Kidney (tissue), 22 donors: ENCODE results near the gene ANKRD9. TPM values are rescaled to one million over a fixed set of nuclear protein-coding genes. Genes with fewer than 3 reads are reported as not detected.

Experiments used
- DNase-seq, 5 donors: peaks; one replicate each; pipeline ENCODE4 v3.0.0-alpha.2; 2013 to 2020
- FAIRE-seq: peaks from 2 replicates; lab custom pipeline; 2012; peaks lifted over from hg19 to GRCh38; lab: Jason Lieb, UNC
- H3K27ac ChIP-seq, 2 donors: one replicate each; pipeline ENCODE4 v1.7.0; 2013; ENCODE audit warnings: low read depth in 2 of 2, low read length in 2 of 2, inconsistent platforms in 1 of 2
- H3K27me3 ChIP-seq: one replicate; pipeline ENCODE4 v1.7.1; 2013; ENCODE audit warnings: low read length, inconsistent platforms; ENCODE audit not compliant: control insufficient read depth, insufficient read depth
- H3K36me3 ChIP-seq, 3 donors: one replicate each; pipeline versions ENCODE4 v1.7.0 to v1.7.1; 2013; ENCODE audit warnings: low read length in 3 of 3, control low read depth in 1 of 3, inconsistent platforms in 1 of 3; ENCODE audit not compliant: insufficient read depth in 3 of 3, control insufficient read depth in 2 of 3
- H3K4me1 ChIP-seq, 3 donors: one replicate each; pipeline versions ENCODE4 v1.7.0 to v1.7.1; 2013; ENCODE audit warnings: low read length in 3 of 3, inconsistent platforms in 1 of 3, low read depth in 1 of 3; ENCODE audit not compliant: control insufficient read depth in 2 of 3, insufficient read depth in 2 of 3
- H3K4me3 ChIP-seq, 3 donors: one replicate each; pipeline versions ENCODE4 v1.7.0 to v1.8.1; 2013; ENCODE audit warnings: low read length in 3 of 3, control low read depth in 1 of 3, inconsistent platforms in 1 of 3
- H3K9ac ChIP-seq, 3 donors: one replicate each; pipeline versions ENCODE4 v1.7.0 to v1.7.1; 2013; ENCODE audit warnings: low read length in 3 of 3, control low read depth in 1 of 3, inconsistent platforms in 1 of 3
- H3K9me3 ChIP-seq, 3 donors: one replicate each; pipeline versions ENCODE4 v1.7.0 to v1.7.1; 2013; ENCODE audit warnings: low read length in 3 of 3, control low read depth in 1 of 3, inconsistent platforms in 1 of 3; ENCODE audit not compliant: control insufficient read depth in 2 of 3, insufficient read depth in 1 of 3
- CTCF ChIP-seq: IDR thresholded peaks from 3 replicates; pipeline ENCODE4 v1.5.1; 2012; ENCODE audit warnings: mild to moderate bottlenecking, moderate library complexity, borderline replicate concordance; ENCODE audit not compliant: insufficient read depth; ENCODE audit errors: extremely low read depth
- intact Hi-C: fragments of 100-400 bp; cut with DNase I; formaldehyde crosslinking; loops from one replicate; pipeline ENCODE4 v1.11.1; 2022
- long read RNA-seq, 10 donors: library from polyadenylated mRNA in 1 of 10; unstranded in 1 of 10; transcript quantifications; one replicate each; pipeline ENCODE4 v2.0.0 and lab custom pipeline, GENCODE V29; 2021 to 2026
- polyA plus RNA-seq: library from polyadenylated mRNA; stranded (reverse); fragments of 350-450 nt; fragmentation: Illumina TruSeq; extraction: RNeasy Lipid Tissue Mini Kit (QIAGEN cat#74804); gene quantifications from one replicate; pipeline ENCODE4 v1.2.3, GENCODE V29; 2014; ENCODE audit warnings: low read depth, low replicate concordance; ENCODE audit not compliant: insufficient read depth
- total RNA-seq: library from RNA; stranded (reverse); fragmentation: NEBNext Ultra II Directional; extraction: Animal tissue kit (Norgen Biotek cat#: 25700); gene quantifications from one replicate; pipeline ENCODE4 v1.2.1, GENCODE V29; 2021
- donor health status: control.
- donor health status: control.
- donor health status: control.
- donor health status: control.
- donor health status: control.
- donor health status: DM: yes; HTN: yes; CAD: no.
- donor health status: Normal renal cell carcinoma (clear cell type).

The ANKRD9 gene
- total RNA-seq (18.7 TPM), polyA plus RNA-seq (26.0 TPM)
- long read RNA-seq, donor 1, full-length matches to known transcripts, result 9 of 9 reads
- long read RNA-seq, donor 1, partial matches to known transcripts, result 0 of 9 reads
- long read RNA-seq, donor 1, other reads (novel, unspliced or antisense), result 0 of 9 reads
- long read RNA-seq, donor 2, full-length matches to known transcripts, result 5 of 5 reads
- long read RNA-seq, donor 2, partial matches to known transcripts, result 0 of 5 reads
- long read RNA-seq, donor 2, other reads (novel, unspliced or antisense), result 0 of 5 reads
- long read RNA-seq, donor 3, full-length matches to known transcripts, result 16 of 16 reads
- long read RNA-seq, donor 3, partial matches to known transcripts, result 0 of 16 reads
- long read RNA-seq, donor 3, other reads (novel, unspliced or antisense), result 0 of 16 reads
- long read RNA-seq, donor 4, full-length matches to known transcripts, result 10 of 10 reads
- long read RNA-seq, donor 4, partial matches to known transcripts, result 0 of 10 reads
- long read RNA-seq, donor 4, other reads (novel, unspliced or antisense), result 0 of 10 reads
- long read RNA-seq, donor 5, result 0 reads
- long read RNA-seq, donor 6, full-length matches to known transcripts, result 14 of 14 reads
- long read RNA-seq, donor 6, partial matches to known transcripts, result 0 of 14 reads
- long read RNA-seq, donor 6, other reads (novel, unspliced or antisense), result 0 of 14 reads
- long read RNA-seq, donor 7, full-length matches to known transcripts, result 39 of 45 reads
- long read RNA-seq, donor 7, partial matches to known transcripts, result 1 of 45 reads
- long read RNA-seq, donor 7, other reads (novel, unspliced or antisense), result 5 of 45 reads
- long read RNA-seq, donor 8, transcript ANKRD9-205 (3 exons, 1,413 nt), result major isoform, 7 of 7 reads
- long read RNA-seq, donor 8, partial matches to known transcripts, result 0 of 7 reads
- long read RNA-seq, donor 8, other reads (novel, unspliced or antisense), result 0 of 7 reads
- long read RNA-seq, donor 9, full-length matches to known transcripts, result 11 of 11 reads
- long read RNA-seq, donor 9, partial matches to known transcripts, result 0 of 11 reads
- long read RNA-seq, donor 9, other reads (novel, unspliced or antisense), result 0 of 11 reads
- long read RNA-seq, donor 10, full-length matches to known transcripts, result 11 of 11 reads
- long read RNA-seq, donor 10, partial matches to known transcripts, result 0 of 11 reads
- long read RNA-seq, donor 10, other reads (novel, unspliced or antisense), result 0 of 11 reads

GRCh38 chr14:102509746-102510615 is at the start of gene ANKRD9:
Gene ANKRD9 (minus strand): TSS chr14:102509776. CDS start chr14:102507889, 1,887 bp downstream.
- H3K9me3 ChIP-seq, result no peaks in the 10 kb centered on the region
- TF ChIP-seq CTCF, result no peak
- FAIRE-seq, result no peak
- intact Hi-C loops, result loop anchor here (5.0 kb wide), 1 partner anchor 68 kb away; no protein-coding TSS in a partner anchor
- H3K4me1 ChIP-seq, result peaks cover 0 to 13% (median 4%) of the 10 kb centered on the region in 3 donors
- peak; percentile 95 to 98 (median 97) for DNase-seq
- no peaks in the 10 kb centered on the region for H3K27me3 ChIP-seq
- H3K36me3 ChIP-seq, result peaks cover 0 to 3% (median 0%) of the 10 kb centered on the region in 3 donors
- H3K4me3 ChIP-seq, result peak within 1 kb of the TSS; percentile 46 to 76 (median 66)
- H3K9ac ChIP-seq, result peak within 1 kb of the TSS in 2 of 3 donors; percentile 63 to 88
- peak within 1 kb of the TSS; percentile 91 to 93 for H3K27ac ChIP-seq

- DNase-seq, result no peak
- no peak for FAIRE-seq
- H3K9ac ChIP-seq, result no peak overlapping the region
- no peaks in the 10 kb centered on the region for H3K9me3 ChIP-seq
- no peak overlapping the region for H3K4me3 ChIP-seq
- H3K36me3 ChIP-seq, result no peaks in the 10 kb centered on the region
- no peak overlapping the region for H3K27ac ChIP-seq
- intact Hi-C loops, result no loop called here
- no peaks in the 10 kb centered on the region for H3K4me1 ChIP-seq
- TF ChIP-seq CTCF, result no peak
- no peaks in the 10 kb centered on the region for H3K27me3 ChIP-seq
Measured at GRCh38 chr14:102558556-102558955, 49.0 kb upstream of the ANKRD9 start.
